Lower lobe of right lung (tissue), 2 donors: ENCODE results near the gene RASL11B. TPM values are rescaled to one million over a fixed set of nuclear protein-coding genes. Genes with fewer than 3 reads are reported as not detected.

Experiments
- ATAC-seq, 2 donors: fragments of 200-7000 bp; cut with Tn5 transposase; one replicate each; pipeline ENCODE4 v1.9.1; 2020 to 2022; ENCODE audit warnings: mild to moderate bottlenecking in 2 of 2, moderate library complexity in 2 of 2
- DNase-seq: peaks from one replicate; pipeline ENCODE4 v3.0.0-alpha.2; 2020
- H3K27ac ChIP-seq: fragments of 200-600 bp; one replicate; pipeline ENCODE4 v1.8.0; 2022
- H3K27me3 ChIP-seq: fragments of 200-600 bp; one replicate; pipeline ENCODE4 v1.8.0; 2022; ENCODE audit warnings: low read depth
- H3K36me3 ChIP-seq: fragments of 200-600 bp; one replicate; pipeline ENCODE4 v1.8.0; 2022; ENCODE audit warnings: mild to moderate bottlenecking
- H3K4me1 ChIP-seq: fragments of 200-600 bp; one replicate; pipeline ENCODE4 v1.8.0; 2022
- H3K4me3 ChIP-seq: fragments of 200-600 bp; one replicate; pipeline ENCODE4 v1.8.0; 2022; ENCODE audit warnings: mild to moderate bottlenecking
- H3K9me3 ChIP-seq: fragments of 200-600 bp; one replicate; pipeline ENCODE4 v1.8.0; 2022
- CTCF ChIP-seq: fragments of 200-600 bp; IDR thresholded peaks from one replicate; pipeline ENCODE4 v1.8.0; 2022; ENCODE audit warnings: antibody characterized with exemption, mild to moderate bottlenecking
- intact Hi-C: fragments of 100-400 bp; cut with DNase I; formaldehyde crosslinking; loops from one replicate; pipeline ENCODE4 v1.11.0; 2022
- total RNA-seq: library from RNA; stranded (reverse); fragmentation: NEBNext Ultra II Directional; extraction: Animal tissue kit (Norgen Biotek cat#: 25700); gene quantifications from one replicate; pipeline ENCODE4 v1.2.1, GENCODE V29; 2021
- donor health status: DM: no; HTN: yes; CAD: no; lungs with severe emphysema.

The RASL11B gene
- total RNA-seq, 1 donor from 2014 or later, result 0.41 TPM

GRCh38 chr4:52863324-52863723 lies 1.2 kb downstream of the RASL11B start:
- Histone ChIP-seq H3K4me1 (peaks cover 24% of the 10 kb centered on the region), H3K36me3 (no peaks in the 10 kb centered on the region), H3K27me3 (peaks cover 10% of the 10 kb centered on the region), H3K4me3 (peak overlapping the region; percentile 69), H3K27ac (no peak overlapping the region), H3K9me3 (no peaks in the 10 kb centered on the region)
- ATAC-seq (no peak), DNase-seq (no peak)
- intact Hi-C loops, result no loop called here
- no peak for TF ChIP-seq CTCF

- Histone ChIP-seq H3K4me1 (peaks cover 28% of the 10 kb centered on the region), H3K4me3 (no peak overlapping the region), H3K9me3 (no peaks in the 10 kb centered on the region), H3K36me3 (no peaks in the 10 kb centered on the region), H3K27ac (no peak overlapping the region), H3K27me3 (peaks cover 10% of the 10 kb centered on the region)
- ATAC-seq (no peak), DNase-seq (no peak)
- intact Hi-C loops, result no loop called here
- no peak for TF ChIP-seq CTCF
Measured at GRCh38 chr4:52864793-52865192, 2.7 kb downstream of the RASL11B start.

- Histone ChIP-seq H3K27me3 (peaks cover 10% of the 10 kb centered on the region), H3K27ac (no peak overlapping the region), H3K4me1 (peaks cover 33% of the 10 kb centered on the region), H3K9me3 (no peaks in the 10 kb centered on the region), H3K4me3 (no peak overlapping the region), H3K36me3 (no peaks in the 10 kb centered on the region)
- no peak for TF ChIP-seq CTCF
- DNase-seq (no peak), ATAC-seq (no peak)
- intact Hi-C loops, result no loop called here
Measured at GRCh38 chr4:52865300-52865699, 3.2 kb downstream of the RASL11B start.

- ATAC-seq, result no peak
- no peak overlapping the region for H3K4me3 ChIP-seq
- DNase-seq, result no peak
- no peaks in the 10 kb centered on the region for H3K9me3 ChIP-seq
- H3K4me1 ChIP-seq, result peaks cover 30% of the 10 kb centered on the region
- intact Hi-C loops, result no loop called here
- H3K27me3 ChIP-seq, result peaks cover 10% of the 10 kb centered on the region
- H3K36me3 ChIP-seq, result no peaks in the 10 kb centered on the region
- TF ChIP-seq CTCF, result no peak
- no peak overlapping the region for H3K27ac ChIP-seq
Measured at GRCh38 chr4:52866734-52867133, 4.6 kb downstream of the RASL11B start.

GRCh38 chr4:52867163-52867562 lies 5.0 kb downstream of the RASL11B start:
- no peak for DNase-seq
- H3K4me1 ChIP-seq, result peaks cover 29% of the 10 kb centered on the region
- intact Hi-C loops, result no loop called here

More at GRCh38 chr4:52867163-52867562, 5.0 kb downstream of the RASL11B start:
- Histone ChIP-seq H3K27me3 (peaks cover 10% of the 10 kb centered on the region), H3K36me3 (no peaks in the 10 kb centered on the region), H3K27ac (no peak overlapping the region), H3K9me3 (no peaks in the 10 kb centered on the region), H3K4me3 (no peak overlapping the region)
- no peak for TF ChIP-seq CTCF
- ATAC-seq, result no peak
